H1 (cell line): ENCODE data around the gene PRAF2. TPM values are rescaled to one million over a fixed set of nuclear protein-coding genes. Genes with fewer than 3 reads are reported as not detected.

Experiments used
- CTCF ChIA-PET: fragments of 300-600 bp; sonication (Branson Sonifier 250); formaldehyde crosslinking; loops from one replicate; lab custom pipeline; 2021; ENCODE audit not compliant: partially characterized antibody; lab: Charles Lee
- POLR2A ChIA-PET: fragments of 300-600 bp; sonication (Branson Sonifier 250); formaldehyde crosslinking; loops from one replicate; lab custom pipeline; 2021; ENCODE audit warnings: inconsistent platforms; ENCODE audit not compliant: partially characterized antibody; lab: Charles Lee
- DNase-seq, 2 experiments: peaks; one replicate each; pipeline versions ENCODE4 v3.0.0 to v3.0.0-alpha.2; 2010 to 2022; ENCODE audit warnings: low spot score in 2 of 2, low read depth in 1 of 2, mixed read lengths in 1 of 2
- FAIRE-seq: peaks from 2 replicates; lab custom pipeline; 2011; peaks lifted over from hg19 to GRCh38; lab: Jason Lieb, UNC
- H2AFZ ChIP-seq: 2 replicates; pipeline ENCODE4 v1.8.1; 2012; ENCODE audit warnings: low read length, inconsistent platforms
- H2AK5ac ChIP-seq: 2 replicates; pipeline ENCODE4 v1.6.1; 2013; ENCODE audit warnings: low read depth, low read length
- H2BK120ac ChIP-seq: replicated peaks from 2 replicates; pipeline ENCODE3; 2013; ENCODE audit warnings: low read depth, low read length, inconsistent platforms
- H2BK12ac ChIP-seq: 2 replicates; pipeline ENCODE4 v1.6.1; 2013; ENCODE audit warnings: low read depth, low read length
- H2BK15ac ChIP-seq: 2 replicates; pipeline ENCODE4 v1.6.1; 2013; ENCODE audit warnings: low read length
- H2BK20ac ChIP-seq: 2 replicates; pipeline ENCODE4 v1.6.1; 2013; ENCODE audit warnings: low read length
- H2BK5ac ChIP-seq: 2 replicates; pipeline ENCODE4 v1.6.1; 2013; ENCODE audit warnings: low read depth, low read length
- H3K14ac ChIP-seq: 2 replicates; pipeline ENCODE4 v1.6.1; 2013; ENCODE audit warnings: inconsistent platforms; ENCODE audit not compliant: insufficient read length
- H3K18ac ChIP-seq: 2 replicates; pipeline ENCODE4 v1.6.1; 2013; ENCODE audit warnings: low read length; ENCODE audit errors: extremely low read depth
- H3K23ac ChIP-seq: 2 replicates; pipeline ENCODE4 v1.6.1; 2013; ENCODE audit warnings: inconsistent platforms; ENCODE audit not compliant: insufficient read length
- H3K23me2 ChIP-seq: 2 replicates; pipeline ENCODE4 v1.6.1; 2013; ENCODE audit warnings: low read depth, low read length
- H3K27ac ChIP-seq: 2 replicates; pipeline ENCODE4 v1.6.1; 2011; ENCODE audit warnings: low read depth, low read length, inconsistent platforms
- H3K27me3 ChIP-seq, 4 experiments: replicated peaks in 1 of 4; 1 replicate in 1 of 4; 2 replicates in 3 of 4; pipeline versions ENCODE4 v1.6.1 to v1.8.1; 2011 to 2013; ENCODE audit warnings: low read length in 3 of 4, mild to moderate bottlenecking in 3 of 4, inconsistent platforms in 2 of 4, mixed read lengths in 2 of 4, moderate library complexity in 1 of 4; ENCODE audit not compliant: control insufficient read depth in 3 of 4, insufficient read depth in 3 of 4; ENCODE audit errors: extremely low read depth in 1 of 4
- H3K36me3 ChIP-seq, 4 experiments: 2 replicates each; pipeline versions ENCODE4 v1.6.1 to v1.8.1; 2011 to 2013; ENCODE audit warnings: mild to moderate bottlenecking in 4 of 4, low read length in 3 of 4, moderate library complexity in 2 of 4, control low read depth in 1 of 4, inconsistent platforms in 1 of 4; ENCODE audit not compliant: insufficient read depth in 4 of 4, control insufficient read depth in 2 of 4
- H3K4ac ChIP-seq: replicated peaks from 2 replicates; pipeline ENCODE3; 2013; ENCODE audit warnings: low read length, low read depth, mixed read lengths, inconsistent platforms; ENCODE audit not compliant: insufficient read length
- H3K4me1 ChIP-seq, 4 experiments: replicated peaks in 1 of 4; 1 replicate in 1 of 4; 2 replicates in 3 of 4; pipeline versions ENCODE4 v1.6.1 to v1.8.1; 2011 to 2013; ENCODE audit warnings: low read length in 3 of 4, inconsistent platforms in 2 of 4, mixed read lengths in 1 of 4; ENCODE audit not compliant: insufficient read depth in 4 of 4, control insufficient read depth in 3 of 4
- H3K4me2 ChIP-seq, 2 experiments: 2 replicates each; pipeline versions ENCODE4 v1.6.1 to v1.8.1; 2011 to 2013; ENCODE audit warnings: low read depth in 2 of 2, low read length in 2 of 2, control low read depth in 1 of 2, inconsistent platforms in 1 of 2, mild to moderate bottlenecking in 1 of 2; ENCODE audit not compliant: insufficient read depth in 1 of 2
- H3K4me3 ChIP-seq, 4 experiments: fragments of 200-600, 300-600 bp in 1 of 4; sonication (generic), shearing (Covaris generic), sonication (Bioruptor Twin) in 1 of 4; 2 replicates each; pipeline versions ENCODE4 v1.5.1 to v1.8.1; 2011 to 2016; ENCODE audit warnings: low read length in 4 of 4, low read depth in 3 of 4, control low read depth in 2 of 4, inconsistent platforms in 2 of 4, mild to moderate bottlenecking in 2 of 4, mixed read lengths in 1 of 4, moderate library complexity in 1 of 4; ENCODE audit not compliant: insufficient read depth in 2 of 4; ENCODE audit errors: extremely low read depth in 1 of 4
- H3K56ac ChIP-seq: replicated peaks from 2 replicates; pipeline ENCODE3; 2013; ENCODE audit warnings: low read depth, mild to moderate bottlenecking, mixed read lengths, low read length, inconsistent platforms; ENCODE audit not compliant: insufficient read length
- H3K79me1 ChIP-seq: 2 replicates; pipeline ENCODE4 v1.6.1; 2013; ENCODE audit warnings: low read depth, low read length, control low read depth
- H3K79me2 ChIP-seq, 2 experiments: 2 replicates each; pipeline versions ENCODE4 v1.6.1 to v1.8.1; 2012 to 2013; ENCODE audit warnings: low read length in 2 of 2, mild to moderate bottlenecking in 2 of 2, inconsistent platforms in 1 of 2; ENCODE audit not compliant: insufficient read depth in 2 of 2, control insufficient read depth in 1 of 2
- H3K9ac ChIP-seq, 4 experiments: replicated peaks in 1 of 4; 1 replicate in 1 of 4; 2 replicates in 3 of 4; pipeline versions ENCODE4 v1.6.1 to v1.8.1; 2011 to 2013; ENCODE audit warnings: low read depth in 3 of 4, low read length in 3 of 4, control low read depth in 2 of 4, mild to moderate bottlenecking in 2 of 4, moderate library complexity in 2 of 4, inconsistent platforms in 1 of 4; ENCODE audit errors: extremely low read depth in 1 of 4
- H3K9me3 ChIP-seq, 2 experiments: 2 replicates each; pipeline versions ENCODE4 v1.6.1 to v1.8.1; 2012 to 2013; ENCODE audit warnings: mild to moderate bottlenecking in 2 of 2, moderate library complexity in 2 of 2, control low read depth in 1 of 2, inconsistent platforms in 1 of 2, low read depth in 1 of 2, low read length in 1 of 2, mixed read lengths in 1 of 2; ENCODE audit not compliant: insufficient read depth in 2 of 2
- H4K20me1 ChIP-seq, 2 experiments: replicated peaks in 1 of 2; 2 replicates each; pipeline versions ENCODE3 to v1.8.1; 2011 to 2013; ENCODE audit warnings: inconsistent platforms in 2 of 2, low read length in 2 of 2, mild to moderate bottlenecking in 1 of 2; ENCODE audit not compliant: insufficient read depth in 2 of 2, control insufficient read depth in 1 of 2
- H4K5ac ChIP-seq: 2 replicates; pipeline ENCODE4 v1.6.1; 2013; ENCODE audit warnings: low read length, low read depth, mixed read lengths, inconsistent platforms; ENCODE audit not compliant: insufficient read length
- H4K8ac ChIP-seq: 2 replicates; pipeline ENCODE4 v1.8.0; 2013; ENCODE audit warnings: mild to moderate bottlenecking, moderate library complexity, low read length, inconsistent platforms; ENCODE audit not compliant: insufficient read depth; ENCODE audit errors: extremely low read depth
- H4K91ac ChIP-seq: replicated peaks from 2 replicates; pipeline ENCODE3; 2013; ENCODE audit warnings: low read length, mixed read lengths, inconsistent platforms; ENCODE audit not compliant: insufficient read length
- FOSL1 ChIP-seq: IDR thresholded peaks from 2 replicates; pipeline ENCODE4 v1.6.1; 2011; ENCODE audit warnings: mild to moderate bottlenecking, low read depth, low read length, moderate library complexity; ENCODE audit not compliant: insufficient read depth
- KDM4A ChIP-seq: IDR thresholded peaks from one replicate; pipeline ENCODE4 v1.7.1; 2012; ENCODE audit warnings: low read depth, mild to moderate bottlenecking, moderate library complexity, low read length, inconsistent platforms; ENCODE audit not compliant: severe bottlenecking
- RXRA ChIP-seq: IDR thresholded peaks from 2 replicates; pipeline ENCODE4 v1.6.1; 2011; ENCODE audit warnings: low read depth, mild to moderate bottlenecking, low read length, moderate library complexity; ENCODE audit not compliant: insufficient read depth
- SIX5 ChIP-seq: IDR thresholded peaks from 2 replicates; pipeline ENCODE4 v1.6.1; 2011; ENCODE audit warnings: mild to moderate bottlenecking, low read depth, low read length
- TCF12 ChIP-seq: IDR thresholded peaks from 2 replicates; pipeline ENCODE4 v1.6.1; 2011; ENCODE audit warnings: low read depth, mild to moderate bottlenecking, low read length
- WGBS, 2 experiments: shearing (Covaris generic) in 1 of 2; methylation state at CpG; one replicate each; pipeline versions ENCODE4 v1.1.6 to v1.1.7; 2013 to 2015; ENCODE audit warnings: low lambda C conversion rate in 2 of 2, mixed read lengths in 2 of 2, inconsistent platforms in 1 of 2, low coverage in 1 of 2, missing lambda C conversion rate in 1 of 2; ENCODE audit not compliant: insufficient replicate concordance in 2 of 2, insufficient coverage in 1 of 2, insufficient read length in 1 of 2; ENCODE audit errors: extremely low coverage in 1 of 2, missing lambda C conversion rate in 1 of 2; 5-methylcytosine and 5-hydroxymethylcytosine counted together
- polyA plus RNA-seq, 7 experiments: library from polyadenylated mRNA; depleted of rRNA in 3 of 7; stranded (reverse) in 5 of 7; unstranded in 2 of 7; fragments of >200 nt in 5 of 7; fragments of 200-250 nt in 2 of 7; gene quantifications; 1 replicate in 5 of 7; 2 replicates in 1 of 7; 4 replicates in 1 of 7; pipeline versions ENCODE4 v1.2.1 to v1.2.3, GENCODE V29; 2011 to 2013; ENCODE audit warnings: missing spikeins in 2 of 7, mixed read lengths in 2 of 7
- total RNA-seq: library from RNA; stranded (reverse); fragmentation: NEBNext Ultra II Directional; extraction: Animal tissue kit (Norgen Biotek cat#: 25700); gene quantifications from 2 replicates; pipeline ENCODE4 v1.2.1, GENCODE V29; 2021

Gene PRAF2
- total and polyA plus RNA-seq, 2 of the 8 experiments (the other 6 are each of a cell fraction or from before 2014, with no cell fraction given) = 11.3 to 15.4 TPM

DNA sequence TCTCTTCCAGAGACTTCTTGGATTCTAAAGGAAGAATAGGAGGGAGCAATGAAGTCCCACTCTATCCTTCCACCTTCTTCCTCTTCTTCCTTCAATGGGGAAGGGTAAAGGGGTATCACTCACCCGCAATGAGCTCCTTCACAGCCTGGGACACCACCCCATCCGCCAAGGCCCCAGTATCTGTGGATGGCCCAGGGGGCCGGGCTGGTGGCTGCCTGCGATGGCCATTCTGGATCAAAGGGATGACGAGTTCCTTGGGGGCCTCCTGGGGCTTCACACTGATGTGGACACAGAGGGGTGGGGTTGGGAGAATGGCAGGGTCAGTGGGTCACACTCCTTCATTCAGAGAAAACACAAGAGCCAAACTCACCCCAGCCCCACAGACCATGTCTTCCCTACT is 48.7 kb upstream of the PRAF2 start:
- Histone ChIP-seq H2BK120ac (no peak overlapping the region), H3K9ac (no peak overlapping the region), H3K23ac (no peak overlapping the region), H4K91ac (no peak overlapping the region), H4K8ac (no peak overlapping the region), H2BK5ac (no peak overlapping the region), H2BK20ac (no peak overlapping the region), H3K4me1 (no peaks in the 10 kb centered on the region; a peak in 1 of 7 replicates), H3K9me3 (no peaks in the 10 kb centered on the region), H3K79me2 (peaks cover 0 to 6% of the 10 kb centered on the region in 2 experiments; a peak in 2 of 4 replicates), H3K27ac (no peak overlapping the region), H3K14ac (no peak overlapping the region), H4K20me1 (no peaks in the 10 kb centered on the region), H3K56ac (no peak overlapping the region), H2BK15ac (no peak overlapping the region), H2AK5ac (no peak overlapping the region), H2BK12ac (no peak overlapping the region), H3K27me3 (no peaks in the 10 kb centered on the region), H3K4me2 (peak overlapping the region; percentile 72 to 80), H4K5ac (no peak overlapping the region), H3K79me1 (no peaks in the 10 kb centered on the region), H3K18ac (no peak overlapping the region), H3K23me2 (peaks cover 3% of the 10 kb centered on the region; the same call in 1 of the 2 replicates), H2AFZ (no peak overlapping the region), H3K36me3 (peaks cover 0 to 14% (median 0%) of the 10 kb centered on the region in 4 experiments; a peak in 3 of 8 replicates), H3K4me3 (peak overlapping the region; percentile 75 to 95 (median 78); a peak in 5 of 8 replicates), H3K4ac (no peak overlapping the region)
- POLR2A ChIA-PET = interaction anchor here (0.8 to 1.1 kb wide), 2 partner anchors 13 to 21 kb away, joined by 3 to 4 read pairs; no protein-coding TSS in a partner anchor
- CTCF ChIA-PET = interaction anchor here (0.6 to 2.2 kb wide), 3 partner anchors 16 to 65 kb away, joined by 3 to 6 read pairs (median 3); no protein-coding TSS in a partner anchor
- DNase-seq (no peak), FAIRE-seq (no peak)
- TF ChIP-seq FOSL1 (no peak), SIX5 (no peak), TCF12 (no peak), RXRA (no peak), KDM4A (no peak)
- 80% methylated on average over 1 of the region's 5 CpGs; no CpG with 5 or more reads in 1 of the 2 experiments for WGBS, 2 experiments
